ENCODE measurements around the gene KYAT1.
A peak's percentile ranks its signal among the peaks of the same experiment; 100 is the strongest.

Gene KYAT1

DNA sequence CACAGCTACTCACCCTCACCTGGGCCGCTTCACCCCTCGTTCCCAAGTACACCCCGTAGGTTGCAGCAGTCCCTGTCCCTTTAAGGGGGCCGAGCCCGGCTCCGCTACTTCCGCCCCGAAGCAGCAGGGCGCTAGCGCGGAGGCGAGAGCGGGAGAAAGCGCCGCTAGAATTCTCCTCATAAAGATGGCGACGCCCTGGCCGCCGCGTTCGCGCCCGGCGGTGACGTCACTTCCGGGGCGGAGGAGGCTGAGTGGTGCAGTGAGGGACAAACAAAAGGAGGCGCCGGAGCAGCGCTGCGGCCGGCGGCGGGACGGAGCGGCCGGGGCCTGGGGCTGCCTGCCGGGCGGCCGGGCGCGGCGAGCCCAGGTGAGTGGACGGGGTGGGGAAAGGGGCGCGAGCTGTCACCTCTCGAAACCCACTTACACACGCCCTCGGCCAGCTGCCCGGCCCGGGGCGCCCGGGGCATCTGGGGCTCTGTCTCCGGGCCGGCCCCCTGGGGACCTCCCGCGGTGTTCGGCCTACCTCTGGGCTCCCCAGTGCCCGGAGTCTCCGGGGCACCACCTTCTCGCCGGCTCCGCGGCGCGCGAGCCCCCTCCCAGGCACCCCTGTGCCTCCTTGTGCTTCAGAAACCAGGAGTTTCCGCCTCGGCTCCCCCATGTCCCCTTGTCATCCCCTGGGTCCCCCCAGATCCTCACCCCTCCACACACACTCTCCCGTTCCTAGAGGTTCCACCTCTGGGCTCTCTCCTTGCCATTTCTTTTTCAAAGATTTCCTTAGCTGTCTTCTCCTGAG lies at the start of gene KYAT1, which contains the start of gene LRRC8A:
Gene KYAT1, minus strand, starts transcription at position 67 of the 793 bp plus-strand sequence. CDS start 36,545 bp downstream, outside the sequence.
Gene LRRC8A, plus strand, starts transcription at position 250 of the 793 bp plus-strand sequence. CDS start 25,032 bp downstream, outside the sequence.
- FAIRE-seq (peak; percentile 72), DNase-seq (ENCODE audit: low spot score) (peak; percentile 89)

DNA sequence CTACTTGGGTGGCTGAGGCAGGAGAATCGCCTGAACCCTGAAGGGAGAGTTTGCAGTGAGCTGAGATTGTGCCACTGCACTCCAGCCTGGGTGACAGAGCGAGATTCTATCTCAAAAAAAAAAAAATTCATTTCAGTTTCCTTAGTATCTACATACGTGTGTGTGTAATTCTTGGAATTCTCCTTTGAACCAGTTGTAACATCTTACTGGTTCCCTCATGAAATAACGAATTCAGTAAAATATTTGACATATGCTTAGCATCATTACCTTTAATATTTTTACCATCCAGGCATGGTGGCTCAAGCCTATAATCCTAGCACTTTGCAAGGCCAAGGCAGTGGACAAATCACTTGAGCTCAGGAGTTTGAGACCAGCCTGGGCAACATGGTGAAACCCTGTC lies 47.8 kb upstream of the KYAT1 start:
- DNase-seq (ENCODE audit: low spot score) (no peak), FAIRE-seq (no peak)

DNA sequence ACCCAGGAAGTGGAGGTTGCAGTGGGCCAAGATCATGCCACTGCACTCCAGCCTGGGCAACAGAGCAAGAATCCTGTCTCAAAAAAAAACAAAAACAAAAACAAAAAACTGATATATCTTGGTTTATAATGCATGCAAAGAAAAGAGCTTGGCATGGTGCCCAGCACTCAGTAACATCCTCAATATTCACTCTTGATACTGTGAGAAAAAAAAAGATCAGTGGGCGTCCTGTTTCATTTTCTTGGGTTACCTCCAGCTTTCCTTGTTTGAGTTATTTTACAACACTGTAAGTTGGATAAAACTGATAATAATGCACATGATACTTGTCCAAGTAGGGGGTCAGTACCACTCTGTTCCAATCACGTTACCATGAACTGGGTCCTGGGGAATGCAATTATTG lies 46.9 kb upstream of the KYAT1 start:
- FAIRE-seq (no peak), DNase-seq (ENCODE audit: low spot score) (no peak)

DNA sequence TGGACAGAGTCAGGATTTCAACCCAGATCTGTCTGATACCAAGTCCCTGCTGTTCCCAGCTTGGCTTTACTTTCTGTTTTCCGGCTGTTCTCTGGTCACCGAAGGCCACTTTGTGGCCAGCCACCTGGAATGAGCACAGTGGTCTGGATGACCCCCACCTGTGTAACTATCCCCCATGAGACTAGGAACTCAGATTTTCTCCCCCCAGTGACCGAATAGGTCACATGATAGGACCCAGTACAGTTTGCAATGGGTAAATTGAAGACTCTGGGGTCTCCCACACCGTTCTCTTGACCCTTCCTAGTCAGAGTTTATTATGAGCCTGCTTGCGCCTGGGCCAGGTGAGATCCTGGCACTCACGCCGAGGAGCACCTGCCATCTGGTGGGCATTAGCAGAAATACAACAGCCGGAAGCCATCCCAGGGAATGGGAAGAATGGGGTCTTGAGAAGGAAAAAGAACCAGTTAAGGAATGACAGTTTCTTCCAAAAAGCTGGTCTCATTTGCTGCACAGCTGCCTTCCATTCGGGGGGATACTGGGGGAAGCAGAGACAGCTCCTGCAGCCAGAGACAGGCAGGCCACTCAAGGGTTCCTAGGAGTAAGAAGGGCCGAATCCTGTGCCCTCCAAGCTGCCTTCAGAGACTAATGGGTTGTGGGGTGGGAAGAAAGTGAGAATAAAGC lies 46.1 kb upstream of the KYAT1 start:
- FAIRE-seq: no peak
- peak; percentile 54 for DNase-seq (ENCODE audit: low spot score)

DNA sequence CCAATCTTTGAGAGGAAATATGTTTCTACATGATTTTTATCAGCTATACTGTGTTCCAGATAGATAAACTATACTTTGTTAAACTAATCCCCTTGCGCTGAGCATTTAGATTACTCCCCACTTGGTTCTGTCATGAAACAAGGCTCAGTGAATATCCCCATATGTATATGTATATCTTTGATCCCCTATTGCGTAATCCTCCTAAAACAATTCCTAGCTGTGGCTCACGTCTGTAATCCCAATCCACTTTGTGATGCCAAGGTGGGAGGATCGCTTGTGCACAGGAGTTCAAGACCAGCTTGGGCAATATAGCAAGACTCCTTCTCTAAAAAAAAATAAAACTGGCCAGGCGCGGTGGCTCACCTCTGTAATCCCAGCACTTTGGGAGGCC lies 41.7 kb upstream of the KYAT1 start:
- DNase-seq (ENCODE audit: low spot score) (no peak), FAIRE-seq (no peak)

DNA sequence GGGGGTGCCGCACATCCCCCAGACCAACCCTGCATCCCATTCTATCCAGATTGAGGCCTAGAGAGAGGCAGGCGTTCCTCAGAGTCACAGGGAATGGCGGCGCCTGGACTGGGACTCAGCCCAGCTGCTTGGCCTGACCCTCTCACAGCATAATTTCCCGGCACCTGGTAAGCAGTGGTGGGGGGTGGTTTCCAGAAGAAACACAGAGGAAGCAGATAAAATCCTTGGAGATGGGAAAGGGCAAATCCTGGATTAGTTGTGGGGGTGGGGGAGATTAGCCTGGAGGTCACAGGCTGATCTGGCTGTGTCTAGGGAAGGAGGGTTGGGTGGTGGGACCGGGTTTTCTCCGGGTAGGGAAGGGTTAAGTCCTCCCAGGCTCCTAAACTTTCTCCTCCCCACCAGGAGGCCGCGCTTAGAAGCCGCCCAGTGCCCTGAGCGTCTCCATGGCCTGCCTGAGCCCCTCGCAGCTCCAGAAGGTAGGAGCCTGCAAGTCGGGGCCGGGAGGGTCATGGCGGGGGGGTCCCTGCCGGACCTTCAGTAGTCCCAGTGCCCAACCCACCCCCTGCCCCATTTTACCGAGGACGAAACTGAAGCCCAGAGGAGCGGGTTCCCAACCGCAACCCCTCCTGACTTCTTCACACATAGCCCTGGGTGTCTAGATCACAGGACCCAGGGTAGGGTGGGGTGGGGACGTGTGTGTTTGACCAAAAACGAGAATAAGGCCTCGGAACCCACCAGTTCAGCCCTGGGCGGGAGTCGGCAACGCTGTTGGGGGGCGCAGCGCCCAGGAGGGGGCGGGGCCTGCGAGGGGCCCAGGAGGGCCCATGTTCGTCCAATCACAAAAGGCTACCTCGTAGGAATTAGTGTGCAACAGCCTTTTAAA lies 40.4 kb upstream of the KYAT1 start:
- DNase-seq (ENCODE audit: low spot score) (no peak), FAIRE-seq (no peak)

DNA sequence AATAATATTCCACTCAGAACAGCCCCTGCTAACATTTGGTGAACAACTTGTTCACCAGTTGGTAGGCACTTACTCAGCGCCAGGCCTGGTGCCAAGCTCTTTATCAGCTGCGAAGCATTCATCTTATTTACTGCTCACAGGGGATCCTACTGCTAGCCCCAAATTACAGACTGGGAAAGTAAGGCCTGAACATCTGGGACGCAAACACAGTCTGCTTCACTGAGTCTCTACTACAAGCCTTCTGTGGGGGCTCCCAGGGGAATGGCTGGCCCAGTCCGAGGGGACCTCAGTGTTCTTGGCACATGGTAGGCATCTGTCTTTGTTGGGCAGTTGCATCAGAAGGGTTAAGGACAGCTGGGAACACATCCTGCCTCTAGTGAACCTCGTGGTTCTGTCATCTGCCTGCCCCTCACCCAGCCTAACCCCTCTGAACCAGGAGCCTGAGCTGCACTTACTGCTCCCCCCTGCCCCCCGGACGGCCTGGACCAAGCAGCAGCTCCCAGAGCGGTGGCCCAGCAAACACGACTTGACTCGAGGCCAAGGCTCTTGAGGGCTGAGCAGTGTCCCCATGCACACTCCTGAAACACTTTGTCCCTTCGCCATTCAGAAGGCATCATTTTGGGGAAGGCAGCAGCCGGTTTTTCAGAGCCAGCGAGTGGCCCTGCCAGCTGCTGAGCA lies 38.8 kb upstream of the KYAT1 start, which contains the start of gene PHYHD1:
Gene PHYHD1, plus strand, starts transcription at position 602 of the 678 bp plus-strand sequence. CDS start 1,342 bp downstream, outside the sequence.
- no peak for DNase-seq (ENCODE audit: low spot score)

DNA sequence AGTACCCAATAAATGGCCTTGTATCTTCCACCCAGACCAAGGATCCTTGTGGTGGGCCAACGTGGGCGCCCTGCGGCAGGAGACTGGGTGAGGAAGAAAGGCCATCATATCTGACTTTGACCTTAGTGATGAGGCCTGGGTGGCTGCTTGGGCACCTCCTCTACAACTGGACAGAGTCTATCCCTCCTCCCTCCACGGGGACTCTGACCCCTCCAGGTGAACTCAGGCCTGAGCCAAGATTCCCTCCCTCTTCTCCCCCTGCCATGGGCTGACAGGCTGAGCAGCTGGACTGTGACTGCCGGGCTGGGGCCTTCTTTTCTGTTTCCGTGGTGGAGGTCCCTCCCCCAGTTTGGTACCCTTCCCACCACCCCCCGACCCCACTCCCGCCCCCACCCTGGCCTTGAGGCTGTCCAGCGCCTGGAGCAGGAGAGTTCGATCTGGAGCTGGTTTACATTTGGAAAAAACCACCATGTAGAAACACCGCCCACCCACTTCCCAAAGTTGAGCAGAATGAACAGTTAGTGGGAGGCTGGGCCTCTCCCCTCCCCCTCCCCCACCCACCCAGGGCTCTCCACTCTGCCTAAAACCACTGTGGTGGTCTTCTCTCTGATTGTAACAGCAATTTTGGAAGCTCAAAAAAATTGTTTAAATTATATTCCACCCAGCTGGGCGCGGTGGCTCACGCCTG lies 37.8 kb upstream of the KYAT1 start:
- no peak for DNase-seq (ENCODE audit: low spot score)
- no peak for FAIRE-seq

More for the DNA sequence above, 38.8 kb upstream of the KYAT1 start, which contains the start of gene PHYHD1:
- FAIRE-seq: no peak

DNA sequence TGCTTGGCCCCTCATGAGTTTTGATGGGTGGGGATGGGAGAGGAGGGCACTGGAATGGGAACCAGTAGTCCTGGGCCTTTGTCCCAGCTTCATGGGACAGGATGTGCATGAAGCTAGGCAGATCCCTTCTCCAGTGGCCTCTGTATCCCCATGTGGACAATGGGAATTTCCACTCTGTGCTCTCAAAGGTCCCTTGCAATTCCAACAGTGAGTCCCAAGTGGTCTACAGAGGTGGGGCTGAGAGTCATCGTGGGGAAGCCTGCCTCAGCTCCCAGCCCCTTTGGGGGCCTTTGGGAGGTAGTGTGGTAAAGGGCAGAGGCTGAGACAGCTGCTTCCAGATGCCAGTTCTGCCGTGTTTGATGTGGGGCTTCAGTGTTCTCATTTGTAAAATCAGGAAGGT lies 37.2 kb upstream of the KYAT1 start:
- FAIRE-seq (no peak), DNase-seq (ENCODE audit: low spot score) (no peak)

DNA sequence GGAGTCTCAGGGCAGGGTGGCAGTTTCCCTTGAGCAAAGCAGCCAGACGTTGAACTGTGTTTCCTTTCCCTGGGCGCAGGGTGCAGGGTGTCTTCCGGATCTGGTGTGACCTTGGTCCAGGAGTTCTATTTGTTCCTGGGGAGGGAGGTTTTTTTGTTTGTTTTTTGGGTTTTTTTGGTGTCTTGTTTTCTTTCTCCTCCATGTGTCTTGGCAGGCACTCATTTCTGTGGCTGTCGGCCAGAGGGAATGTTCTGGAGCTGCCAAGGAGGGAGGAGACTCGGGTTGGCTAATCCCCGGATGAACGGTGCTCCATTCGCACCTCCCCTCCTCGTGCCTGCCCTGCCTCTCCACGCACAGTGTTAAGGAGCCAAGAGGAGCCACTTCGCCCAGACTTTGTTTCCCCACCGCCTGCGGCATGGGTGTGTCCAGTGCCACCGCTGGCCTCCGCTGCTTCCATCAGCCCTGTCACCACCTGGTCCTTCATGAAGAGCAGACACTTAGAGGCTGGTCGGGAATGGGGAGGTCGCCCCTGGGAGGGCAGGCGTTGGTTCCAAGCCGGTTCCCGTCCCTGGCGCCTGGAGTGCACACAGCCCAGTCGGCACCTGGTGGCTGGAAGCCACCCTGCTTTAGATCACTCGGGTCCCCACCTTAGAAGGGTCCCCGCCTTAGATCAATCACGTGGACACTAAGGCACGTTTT lies 35.5 kb upstream of the KYAT1 start:
- DNase-seq (ENCODE audit: low spot score) (no peak), FAIRE-seq (no peak)

DNA sequence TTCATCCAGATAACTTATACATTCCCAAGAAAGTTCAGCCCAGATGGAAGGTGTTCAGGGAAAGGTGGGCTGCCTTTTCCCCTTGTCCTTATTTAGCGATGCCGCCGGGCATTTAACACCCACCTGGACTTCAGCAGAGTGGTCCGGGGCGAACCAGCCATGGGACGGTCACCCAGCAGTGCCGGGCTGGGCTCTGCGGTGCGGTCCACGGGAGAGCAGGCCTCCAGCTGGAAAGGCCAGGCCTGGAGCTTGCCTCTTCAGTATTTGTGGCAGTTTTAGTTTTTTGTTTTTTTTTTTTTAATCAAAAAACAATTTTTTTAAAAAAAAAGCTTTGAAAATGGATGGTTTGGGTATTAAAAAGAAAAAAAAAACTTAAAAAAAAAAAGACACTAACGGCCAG lies 35.0 kb upstream of the KYAT1 start:
- DNase-seq (ENCODE audit: low spot score): no peak
- no peak for FAIRE-seq

DNA sequence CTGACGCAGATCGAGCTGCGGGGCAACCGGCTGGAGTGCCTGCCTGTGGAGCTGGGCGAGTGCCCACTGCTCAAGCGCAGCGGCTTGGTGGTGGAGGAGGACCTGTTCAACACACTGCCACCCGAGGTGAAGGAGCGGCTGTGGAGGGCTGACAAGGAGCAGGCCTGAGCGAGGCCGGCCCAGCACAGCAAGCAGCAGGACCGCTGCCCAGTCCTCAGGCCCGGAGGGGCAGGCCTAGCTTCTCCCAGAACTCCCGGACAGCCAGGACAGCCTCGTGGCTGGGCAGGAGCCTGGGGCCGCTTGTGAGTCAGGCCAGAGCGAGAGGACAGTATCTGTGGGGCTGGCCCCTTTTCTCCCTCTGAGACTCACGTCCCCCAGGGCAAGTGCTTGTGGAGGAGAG lies 34.5 kb upstream of the KYAT1 start:
- FAIRE-seq: no peak
- DNase-seq (ENCODE audit: low spot score): no peak

DNA sequence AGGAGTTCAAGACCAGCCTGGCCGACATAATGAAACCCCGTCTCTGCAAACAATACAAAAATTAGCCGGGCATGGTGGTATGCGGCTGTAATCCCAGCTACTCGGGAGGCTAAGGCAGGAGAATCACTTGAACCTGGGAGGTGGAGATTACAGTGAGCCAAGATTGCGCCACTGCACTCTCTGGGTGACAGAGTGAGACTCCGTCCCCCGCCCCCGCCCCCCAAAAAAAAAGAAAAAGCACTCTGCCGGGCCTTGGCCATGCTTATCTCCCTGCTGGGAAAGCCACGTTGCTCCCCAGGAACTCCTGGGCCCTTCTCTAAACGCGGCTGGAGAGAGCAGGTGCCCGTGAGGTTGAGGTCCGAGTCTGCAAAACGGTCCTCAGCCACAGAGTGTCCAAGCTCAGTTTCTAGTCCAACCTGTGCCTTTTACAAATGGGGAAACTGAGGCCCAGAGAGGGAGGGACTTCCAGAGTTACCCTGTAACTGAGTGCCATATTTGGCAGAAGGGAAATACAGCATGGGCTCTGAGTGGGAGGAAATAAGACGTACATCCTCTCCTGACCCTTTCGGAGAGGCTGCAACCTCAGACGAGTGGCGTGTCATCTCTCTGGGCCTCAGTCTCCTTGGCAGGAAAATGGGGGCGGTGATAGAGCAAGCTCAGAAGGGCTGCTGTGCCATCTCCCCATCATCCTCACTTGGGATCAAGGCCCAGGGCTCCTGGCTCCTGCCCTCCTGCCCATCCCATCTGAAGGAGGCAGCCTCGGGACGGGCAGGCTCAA lies 32.4 kb upstream of the KYAT1 start:
- FAIRE-seq (no peak), DNase-seq (ENCODE audit: low spot score) (no peak)

DNA sequence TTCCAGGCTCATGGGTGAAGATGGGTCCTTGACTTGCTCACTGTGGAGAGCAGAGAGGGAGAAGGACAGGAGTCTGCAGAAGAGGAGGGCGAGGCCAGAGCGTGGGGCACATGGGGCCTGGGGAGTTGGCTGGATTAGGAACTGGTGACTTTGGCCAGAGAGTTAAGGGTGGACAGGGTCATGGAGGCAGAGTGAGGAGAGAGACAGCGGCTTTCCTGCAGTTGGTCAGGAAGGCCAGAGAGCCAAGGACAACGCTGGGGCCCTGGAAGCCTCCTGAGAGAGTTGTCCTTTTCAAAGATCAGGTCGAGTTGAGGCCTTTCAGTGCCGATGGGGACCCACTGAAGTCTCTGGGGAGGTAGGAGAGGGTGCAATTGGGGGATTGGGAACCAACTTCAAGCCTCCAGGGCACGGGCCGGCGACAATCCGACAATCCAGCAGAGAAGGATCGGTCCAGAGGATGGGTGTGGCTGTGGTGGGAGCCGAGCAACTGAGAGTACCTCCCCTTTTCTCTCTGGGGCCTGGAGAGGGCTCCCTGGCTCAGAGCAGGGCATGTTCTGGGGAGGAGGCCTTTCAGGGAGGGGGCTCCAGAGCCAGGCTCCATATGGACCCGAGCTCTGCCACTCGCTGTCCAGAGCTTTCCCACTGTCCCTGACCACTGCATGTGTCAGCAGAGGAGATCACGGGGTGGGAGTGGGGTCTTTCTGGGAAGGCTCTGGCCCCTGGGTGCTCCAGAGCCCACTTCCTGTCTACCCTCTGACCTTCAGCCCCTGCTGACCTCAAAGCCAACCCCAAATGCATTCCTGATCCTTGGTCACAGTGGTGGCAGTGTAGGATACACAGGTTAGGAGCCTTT lies 31.5 kb upstream of the KYAT1 start:
- FAIRE-seq (no peak), DNase-seq (ENCODE audit: low spot score) (no peak)

DNA sequence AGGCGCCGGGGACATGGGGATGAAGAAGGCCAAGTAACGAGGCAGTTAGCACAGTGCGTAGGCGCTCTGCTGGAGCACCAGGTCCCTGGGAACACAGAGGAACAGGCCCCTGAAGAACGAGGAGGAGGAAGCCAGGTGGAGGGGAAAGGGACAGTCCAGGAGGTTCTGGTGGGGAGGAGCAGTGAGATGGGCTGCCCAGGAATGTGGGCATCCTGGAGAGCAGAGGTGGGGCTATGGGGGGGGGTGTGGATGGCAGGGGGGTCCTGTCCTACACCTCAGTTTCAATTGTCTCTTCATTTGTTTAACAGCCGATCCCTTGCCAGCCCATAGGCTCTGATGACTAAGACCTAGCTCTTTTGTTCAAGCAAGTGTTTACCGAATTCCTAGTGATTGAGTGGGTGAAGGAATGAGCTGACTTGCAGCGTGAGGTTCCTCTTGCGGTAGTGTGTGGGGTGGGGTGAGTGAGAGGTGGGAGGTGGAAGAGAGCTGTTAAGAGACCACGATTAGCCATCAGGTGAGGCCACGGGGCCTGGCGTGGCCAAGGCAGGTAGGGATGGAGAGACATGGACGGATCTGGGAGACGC lies 30.6 kb upstream of the KYAT1 start:
- DNase-seq (ENCODE audit: low spot score) (peak; percentile 95), FAIRE-seq (no peak)

DNA sequence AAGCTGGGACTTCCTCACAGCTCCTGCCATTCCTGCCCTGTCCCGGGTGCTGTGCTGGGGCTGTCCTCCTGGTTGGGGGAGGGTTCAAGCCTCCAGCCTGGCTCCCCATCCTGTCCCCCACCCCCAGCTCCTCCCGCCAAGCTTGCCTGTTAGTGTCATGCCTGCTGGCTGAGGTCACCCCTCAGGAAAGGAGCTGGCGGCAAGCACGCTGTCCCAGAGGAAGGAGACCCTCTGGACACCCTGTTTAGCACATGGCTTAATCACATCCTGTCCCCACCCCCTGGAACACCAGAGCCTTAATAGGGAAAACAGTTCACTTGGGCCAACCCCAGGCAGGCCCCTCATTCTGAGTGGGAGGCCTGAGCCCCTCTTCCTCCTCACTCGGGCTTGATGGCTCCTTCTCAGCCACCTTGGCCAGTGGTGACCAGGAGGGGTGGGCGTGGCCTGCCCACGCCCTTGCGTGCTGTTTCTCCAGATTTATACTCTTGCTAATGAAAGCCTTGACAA lies 29.8 kb upstream of the KYAT1 start:
- FAIRE-seq: peak; percentile 17
- peak; percentile 93 for DNase-seq (ENCODE audit: low spot score)

DNA sequence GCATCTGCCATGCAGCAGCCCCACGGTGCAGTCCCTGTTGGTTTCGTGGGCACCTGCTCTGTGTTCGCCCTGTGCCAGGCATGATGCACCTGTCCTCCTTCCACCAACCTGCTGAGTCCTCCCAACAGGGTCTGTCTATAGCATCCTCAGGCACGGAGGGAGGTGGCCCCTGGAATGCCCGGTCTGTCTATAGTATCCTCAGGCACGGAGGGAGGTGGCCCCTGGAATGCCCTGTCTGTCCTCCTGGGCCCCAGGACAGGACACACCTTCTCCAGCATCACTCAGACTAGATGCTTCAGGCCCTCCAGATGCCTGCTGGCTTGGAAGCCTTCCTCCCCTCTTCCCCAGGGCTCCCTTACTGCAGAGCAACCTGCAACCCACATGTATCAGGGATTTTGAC lies 29.2 kb upstream of the KYAT1 start:
- FAIRE-seq (no peak), DNase-seq (ENCODE audit: low spot score) (no peak)
